K562 (cell line): ENCODE results near the gene SHOC1. TPM values are rescaled to one million over a fixed set of nuclear protein-coding genes. Genes with fewer than 3 reads are reported as not detected.

Experiments
- ATAC-seq: fragments of 200-7000 bp; cut with Tn5 transposase; 3 replicates; pipeline ENCODE4 v1.9.1; 2020; ENCODE audit warnings: moderate library complexity
- BruUV-seq: library from RNA; stranded (reverse); fragments of 400-500 nt; replicated peaks from 2 replicates; lab custom pipeline; 2021; lab: Mats Ljungman, UMichigan
- CTCF ChIA-PET: fragments of 300-600 bp; formaldehyde crosslinking; extraction: SDS; loops from one replicate; lab custom pipeline; 2021; ENCODE audit warnings: low intra/inter-chr PET ratio; lab: Yijun Ruan, JAX
- POLR2A ChIA-PET: fragments of 300-600, 350-650 bp; sonication (Branson Sonifier 250); formaldehyde crosslinking; extraction: SDS; loops from one replicate; lab custom pipeline; 2021; ENCODE audit warnings: antibody characterized with exemption, inconsistent platforms; lab: Yijun Ruan, JAX
- DNase-seq, 4 experiments: peaks; one replicate each; pipeline versions ENCODE4 v3.0.0 to v3.0.0-alpha.2; 2011 to 2018; ENCODE audit warnings: low spot score in 3 of 4, mixed read lengths in 3 of 4; ENCODE audit errors: extremely low read depth in 1 of 4
- FAIRE-seq: peaks from 2 replicates; lab custom pipeline; 2011; peaks lifted over from hg19 to GRCh38; lab: Jason Lieb, UNC
- H2AFZ ChIP-seq: 2 replicates; pipeline ENCODE4 v1.6.0; 2011; ENCODE audit warnings: low read depth, low read length, control low read depth, inconsistent platforms
- H3K27ac ChIP-seq: fragments of 200-600 bp; 3 replicates; pipeline ENCODE4 v1.8.0; 2011; ENCODE audit warnings: low read depth, mild to moderate bottlenecking, control low read depth, inconsistent platforms, low read length, moderate library complexity, mixed read lengths; ENCODE audit errors: extremely low read depth
- H3K27me3 ChIP-seq, 2 experiments: fragments of 300-600 bp in 1 of 2; 2 replicates in 1 of 2; 3 replicates in 1 of 2; pipeline versions ENCODE4 v1.6.0 to v1.8.0; 2011; ENCODE audit warnings: inconsistent platforms in 2 of 2, low read length in 2 of 2, mild to moderate bottlenecking in 1 of 2, mixed read lengths in 1 of 2, moderate library complexity in 1 of 2; ENCODE audit not compliant: control insufficient read depth in 2 of 2, insufficient read depth in 2 of 2
- H3K36me3 ChIP-seq: fragments of 300-600 bp; 3 replicates; pipeline ENCODE4 v1.8.0; 2011; ENCODE audit warnings: mild to moderate bottlenecking, low read length, inconsistent platforms; ENCODE audit not compliant: control insufficient read depth, insufficient read depth
- H3K4me1 ChIP-seq, 2 experiments: fragments of 200-600 bp in 1 of 2; replicated peaks in 1 of 2; 2 replicates in 1 of 2; 3 replicates in 1 of 2; pipeline versions ENCODE4 v1.5.1 to v1.8.0; 2011; ENCODE audit warnings: inconsistent platforms in 2 of 2, low read length in 2 of 2, mild to moderate bottlenecking in 1 of 2, mixed read lengths in 1 of 2, moderate library complexity in 1 of 2; ENCODE audit not compliant: control insufficient read depth in 2 of 2, insufficient read depth in 2 of 2
- H3K4me2 ChIP-seq: 2 replicates; pipeline ENCODE4 v1.6.1; 2011; ENCODE audit warnings: low read length, control low read depth, inconsistent platforms, mixed read lengths; ENCODE audit not compliant: insufficient read depth
- H3K4me3 ChIP-seq: fragments of 200-600 bp; sonication (generic), shearing (Covaris generic); 2 replicates; pipeline ENCODE4 v1.5.1; 2016; ENCODE audit warnings: control low read depth, inconsistent platforms
- H3K79me2 ChIP-seq: fragments of 200-600 bp; 3 replicates; pipeline ENCODE4 v1.8.0; 2011; ENCODE audit warnings: low read length, inconsistent platforms; ENCODE audit not compliant: control insufficient read depth, insufficient read depth
- H3K9ac ChIP-seq, 2 experiments: 2 replicates each; pipeline versions ENCODE4 v1.6.0 to v1.6.1; 2011; ENCODE audit warnings: low read depth in 2 of 2, low read length in 2 of 2, control low read depth in 1 of 2, inconsistent platforms in 1 of 2, mild to moderate bottlenecking in 1 of 2, mixed read lengths in 1 of 2; ENCODE audit not compliant: insufficient read depth in 1 of 2
- H3K9me1 ChIP-seq: one replicate; pipeline ENCODE4 v1.6.0; 2011; ENCODE audit warnings: inconsistent platforms, mild to moderate bottlenecking, low read length, moderate library complexity; ENCODE audit not compliant: control insufficient read depth, insufficient read depth
- H3K9me3 ChIP-seq: replicated peaks from 2 replicates; pipeline ENCODE4 v1.5.1; 2011; ENCODE audit warnings: low read depth, low read length, inconsistent platforms; ENCODE audit not compliant: control insufficient read depth, insufficient read depth
- H4K20me1 ChIP-seq: replicated peaks from 2 replicates; pipeline ENCODE4 v1.6.1; 2011; ENCODE audit warnings: low read length, inconsistent platforms, mixed read lengths; ENCODE audit not compliant: control insufficient read depth, insufficient read depth
- ZNF695 ChIP-seq: fragments of 450-650 bp; formaldehyde crosslinking; IDR thresholded peaks from 2 replicates; pipeline ENCODE4 v1.4.0; 2020; ENCODE audit warnings: mild to moderate bottlenecking, moderate library complexity
- WGBS: fragments of 100-300 bp; shearing (Covaris generic); methylation state at CpG from one replicate; pipeline ENCODE4 v1.1.6; 2016; ENCODE audit warnings: low coverage, mixed read lengths; ENCODE audit not compliant: insufficient coverage; ENCODE audit errors: missing lambda C conversion rate; 5-methylcytosine and 5-hydroxymethylcytosine counted together
- in situ Hi-C: fragments of 300-500 bp; cut with MboI; formaldehyde crosslinking; loops from 4 replicates; pipeline ENCODE4 v1.15.0; 2018; ENCODE audit warnings: inconsistent platforms, mixed read lengths
- intact Hi-C: fragments of 100-400 bp; cut with micrococcal nuclease; formaldehyde crosslinking; loops from 2 replicates; pipeline ENCODE4 v1.14.2; 2022
- polyA plus RNA-seq, 8 experiments: library from polyadenylated mRNA; depleted of rRNA in 4 of 8; stranded (reverse) in 5 of 8; unstranded in 3 of 8; fragments of >200 nt; fragmentation: Nextera tagmentation in 2 of 8; fragmentation: Illumina TruSeq in 1 of 8; extraction: Ambion mirVana in 2 of 8; extraction: Trizol in 1 of 8; gene quantifications; 2 replicates each; pipeline versions ENCODE4 v1.2.1 to v1.2.3, GENCODE V29; 2011 to 2014; ENCODE audit warnings: inconsistent platforms in 1 of 8, missing spikeins in 1 of 8
- total RNA-seq, 7 experiments: library from RNA; depleted of rRNA in 6 of 7; stranded (reverse); fragments of >200 nt in 6 of 7; fragmentation: Illumina TruSeq in 2 of 7; extraction: Trizol in 2 of 7; gene quantifications; 2 replicates each; pipeline versions ENCODE4 v1.2.1 to v1.2.3, GENCODE V29; 2011 to 2021; ENCODE audit warnings: low replicate concordance in 1 of 7
- TF ChIP-seq, protein P1 (sequence below): fragments of 200-800 bp; sonication (Bioruptor generic); IDR thresholded peaks from 2 replicates; pipeline ENCODE4 v1.6.1; 2017; ENCODE audit warnings: missing genetic modification characterization, missing compliant biosample characterization
- TF ChIP-seq, protein P2 (sequence below): sonication (generic); formaldehyde crosslinking; IDR thresholded peaks from 2 replicates; pipeline ENCODE4 v1.5.0; 2020; ENCODE audit warnings: missing genetic modification reagents

Gene SHOC1
- total and polyA plus RNA-seq, 9 of the 15 experiments (the other 6 are each of a cell fraction or from before 2014, with no cell fraction given): 0.03 to 0.09 (median 0.04) TPM; not detected in 6

GRCh38 chr9:111794835-111795556 is at the start of gene SHOC1 (continued):
- TF ChIP-seq, protein P1, sequence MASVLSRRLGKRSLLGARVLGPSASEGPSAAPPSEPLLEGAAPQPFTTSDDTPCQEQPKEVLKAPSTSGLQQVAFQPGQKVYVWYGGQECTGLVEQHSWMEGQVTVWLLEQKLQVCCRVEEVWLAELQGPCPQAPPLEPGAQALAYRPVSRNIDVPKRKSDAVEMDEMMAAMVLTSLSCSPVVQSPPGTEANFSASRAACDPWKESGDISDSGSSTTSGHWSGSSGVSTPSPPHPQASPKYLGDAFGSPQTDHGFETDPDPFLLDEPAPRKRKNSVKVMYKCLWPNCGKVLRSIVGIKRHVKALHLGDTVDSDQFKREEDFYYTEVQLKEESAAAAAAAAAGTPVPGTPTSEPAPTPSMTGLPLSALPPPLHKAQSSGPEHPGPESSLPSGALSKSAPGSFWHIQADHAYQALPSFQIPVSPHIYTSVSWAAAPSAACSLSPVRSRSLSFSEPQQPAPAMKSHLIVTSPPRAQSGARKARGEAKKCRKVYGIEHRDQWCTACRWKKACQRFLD: no peak

DNA sequence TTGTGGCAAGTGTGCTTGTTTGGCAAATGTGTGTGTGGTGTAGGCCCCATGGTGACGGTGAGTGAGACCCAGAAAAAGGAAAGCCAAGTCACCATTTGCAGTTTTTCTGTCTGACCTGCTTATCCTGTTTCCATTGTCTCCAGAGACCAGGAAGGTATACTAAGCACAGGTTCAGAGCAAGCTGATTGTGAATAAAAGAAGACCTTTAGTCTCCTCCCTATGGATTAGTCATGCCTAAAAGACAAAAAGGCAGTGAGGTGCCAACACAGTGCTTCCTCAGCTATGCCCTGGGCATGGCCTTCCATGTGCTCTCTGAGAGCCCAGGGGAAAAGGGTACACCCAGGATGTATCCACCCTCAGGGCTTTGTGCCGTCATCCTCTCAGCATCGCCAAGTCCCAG is 49.2 kb upstream of the SHOC1 start:
- Histone ChIP-seq H3K79me2 (no peaks in the 10 kb centered on the region), H3K9me3 (no peaks in the 10 kb centered on the region), H3K4me3 (no peak overlapping the region), H4K20me1 (no peaks in the 10 kb centered on the region), H3K9ac (no peak overlapping the region), H3K4me1 (0 out of 5 replicates have a peak, but pooled peaks cover 0 to 2% of the 10 kb centered on the region in 2 experiments), H3K9me1 (no peaks in the 10 kb centered on the region), H3K36me3 (no peaks in the 10 kb centered on the region), H2AFZ (0 out of 2 replicates have a peak overlapping the region, but pooled peaks have one; percentile 10), H3K27ac (no peak overlapping the region), H3K4me2 (no peak overlapping the region), H3K27me3 (0 out of 5 replicates have a peak, but pooled peaks cover 2 to 4% of the 10 kb centered on the region in 2 experiments)
- CTCF ChIA-PET: no interaction called here
- DNase-seq (no peak), FAIRE-seq (no peak), ATAC-seq (no peak)
- intact Hi-C loops: no loop called here
- no TSS peak for BruUV-seq
- no peak for TF ChIP-seq ZNF695 (CRISPR knock-in tag)
- TF ChIP-seq, protein P2, sequence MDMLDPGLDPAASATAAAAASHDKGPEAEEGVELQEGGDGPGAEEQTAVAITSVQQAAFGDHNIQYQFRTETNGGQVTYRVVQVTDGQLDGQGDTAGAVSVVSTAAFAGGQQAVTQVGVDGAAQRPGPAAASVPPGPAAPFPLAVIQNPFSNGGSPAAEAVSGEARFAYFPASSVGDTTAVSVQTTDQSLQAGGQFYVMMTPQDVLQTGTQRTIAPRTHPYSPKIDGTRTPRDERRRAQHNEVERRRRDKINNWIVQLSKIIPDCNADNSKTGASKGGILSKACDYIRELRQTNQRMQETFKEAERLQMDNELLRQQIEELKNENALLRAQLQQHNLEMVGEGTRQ: 0 out of 2 replicates have a peak, but pooled peaks have one; percentile 22
- in situ Hi-C loops: no loop called here
- 51% methylated on average over 3 of the region's 3 CpGs for WGBS
- POLR2A ChIA-PET: no interaction called here
